T-helper 2 cell (primary cell): ENCODE data around the gene DNAJA1.

Experiments used
- DNase-seq, 5 experiments: peaks; one replicate each; pipeline versions ENCODE4 v3.0.0 to v3.0.0-alpha.2; 2012 to 2022

DNAJA1 gene

DNA sequence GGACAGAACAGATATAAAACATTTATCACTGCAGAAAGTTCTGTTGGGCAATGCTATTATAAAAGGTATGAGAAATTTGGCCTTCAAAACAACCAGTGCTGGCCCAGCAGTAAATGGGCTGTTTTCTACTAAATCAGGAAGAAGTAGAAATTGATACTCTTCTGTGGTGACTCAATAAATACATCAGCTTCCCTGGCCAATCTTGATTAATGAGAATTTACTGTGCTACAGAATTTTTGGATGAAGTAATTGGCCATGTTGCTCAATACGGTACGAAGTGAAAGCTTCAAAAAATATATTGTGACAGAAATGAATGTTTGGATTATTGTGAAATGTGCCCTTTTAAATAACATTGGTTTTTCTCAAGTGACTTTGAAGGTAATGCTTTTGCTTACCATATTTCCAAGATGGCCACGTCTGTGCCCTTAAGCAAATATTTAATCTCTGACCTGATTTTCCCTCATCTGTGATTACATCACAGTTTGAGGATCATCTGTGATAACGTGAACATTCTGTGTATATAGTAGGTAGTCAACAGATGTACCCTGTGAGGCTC, 4.2 kb downstream of the DNAJA1 start:
- no peak for DNase-seq

DNA sequence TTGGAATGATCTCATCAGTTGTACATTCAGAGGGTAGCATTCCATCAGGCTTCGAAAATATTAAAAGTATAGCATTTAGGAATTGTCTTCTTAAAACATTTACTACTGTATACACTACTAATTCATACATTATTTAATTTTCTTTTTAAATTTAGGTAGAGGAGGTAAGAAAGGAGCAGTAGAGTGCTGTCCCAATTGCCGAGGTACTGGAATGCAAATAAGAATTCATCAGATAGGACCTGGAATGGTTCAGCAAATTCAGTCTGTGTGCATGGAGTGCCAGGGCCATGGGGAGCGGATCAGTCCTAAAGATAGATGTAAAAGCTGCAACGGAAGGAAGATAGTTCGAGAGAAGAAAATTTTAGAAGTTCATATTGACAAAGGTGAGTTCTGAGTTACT, 5.2 kb downstream of the DNAJA1 start:
- DNase-seq = no peak

DNA sequence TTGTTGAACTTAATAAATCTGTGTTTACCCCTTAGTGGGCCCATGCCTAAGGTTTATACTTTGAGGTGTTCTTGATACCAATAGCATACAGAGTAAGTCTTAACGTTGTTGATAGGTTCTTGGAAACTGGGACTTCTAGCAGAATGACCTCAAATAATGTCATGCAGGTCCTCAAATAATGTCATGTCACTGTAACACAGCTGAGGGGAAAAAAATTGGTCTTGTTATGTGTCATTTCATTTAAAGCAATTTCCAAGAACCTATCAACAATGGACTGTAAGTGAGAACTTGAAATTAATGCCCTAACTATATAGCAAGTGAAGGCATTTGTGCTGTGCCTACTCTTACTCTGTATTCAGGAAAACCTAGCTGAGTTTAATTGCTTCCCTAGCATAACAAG, 7.2 kb downstream of the DNAJA1 start:
- no peak for DNase-seq

DNA sequence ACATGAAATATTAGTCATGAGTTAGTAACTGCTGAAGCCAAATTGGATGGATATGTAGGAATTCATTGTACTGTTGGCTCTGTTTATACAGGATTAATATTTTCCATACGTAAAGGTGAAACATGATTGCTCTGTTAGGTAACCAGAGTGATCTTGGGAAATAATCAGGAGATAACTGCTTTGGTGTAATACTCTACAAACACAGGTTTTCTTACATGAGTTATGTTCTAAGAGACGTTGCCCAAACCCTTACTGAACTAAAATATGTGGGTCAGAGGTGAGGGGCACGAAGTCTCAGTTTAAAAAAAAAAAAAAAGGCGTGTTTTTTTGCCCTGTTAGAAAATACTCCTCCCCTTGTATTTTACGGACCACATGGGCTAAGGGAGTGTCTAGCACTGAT, 7.8 kb downstream of the DNAJA1 start:
- no peak for DNase-seq

DNA sequence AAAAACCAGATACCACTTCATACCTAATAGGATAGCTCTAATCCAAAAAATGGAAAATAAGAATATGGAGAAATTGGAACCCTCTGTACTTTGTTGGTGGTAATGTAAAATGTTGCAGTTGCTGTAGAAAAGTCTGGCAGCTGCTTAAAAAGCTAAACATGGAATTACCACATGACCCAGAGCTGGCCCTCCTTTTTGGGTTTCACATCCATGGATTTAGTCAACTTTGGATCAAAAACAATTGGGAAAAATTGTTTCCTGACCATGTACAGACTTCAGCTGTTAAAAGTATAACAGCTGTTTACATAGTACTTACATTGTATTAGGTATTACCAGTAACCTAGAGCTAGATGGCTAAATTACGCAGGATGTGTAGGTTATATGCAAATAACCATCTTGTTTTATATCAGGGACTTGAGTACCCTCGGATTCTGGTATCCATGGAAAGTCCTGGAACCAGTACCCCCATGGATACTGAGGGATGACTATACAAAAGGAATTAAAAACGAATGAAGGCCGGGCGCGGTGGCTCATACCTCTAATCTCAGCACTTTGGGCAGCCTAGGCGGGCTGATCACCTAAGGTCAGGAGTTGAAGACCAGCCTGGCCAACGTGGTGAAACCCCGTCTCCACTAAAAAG, 15.8 kb downstream of the DNAJA1 start:
- DNase-seq = no peak

DNA sequence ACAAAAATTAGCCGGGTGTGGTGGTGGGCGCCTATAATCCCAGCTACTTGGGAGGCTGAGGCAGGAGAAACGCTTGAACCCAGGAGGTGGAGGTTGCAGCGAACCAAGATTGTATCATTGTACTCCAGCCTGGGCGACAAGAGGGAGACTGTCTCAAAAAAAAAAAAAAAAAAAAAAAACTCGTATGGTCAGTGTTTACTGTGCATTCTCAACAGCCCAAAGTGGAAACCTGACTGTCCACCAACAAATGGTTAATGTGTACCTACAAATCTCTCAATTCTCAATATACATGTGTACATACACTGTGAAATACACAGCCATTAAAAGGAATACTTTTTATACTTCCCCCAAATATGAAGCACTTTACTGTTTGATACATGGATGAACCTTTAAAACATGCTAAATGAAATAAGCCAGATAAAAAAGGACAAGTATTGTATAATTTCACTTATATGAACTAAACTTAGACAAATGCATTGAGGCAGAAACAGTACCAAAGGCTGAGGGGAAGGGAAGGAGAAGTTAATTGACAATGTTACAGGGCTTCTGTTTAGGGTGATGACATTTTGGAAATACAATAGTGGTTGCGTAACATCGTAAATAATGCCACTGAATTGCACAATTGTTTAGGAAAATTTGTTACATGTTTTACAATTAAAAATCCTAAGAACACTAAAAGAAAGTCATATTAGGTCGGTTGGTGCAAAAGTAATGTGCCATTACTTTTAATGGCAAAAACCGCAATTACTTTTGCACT, 16.5 kb downstream of the DNAJA1 start:
- DNase-seq = no peak

DNA sequence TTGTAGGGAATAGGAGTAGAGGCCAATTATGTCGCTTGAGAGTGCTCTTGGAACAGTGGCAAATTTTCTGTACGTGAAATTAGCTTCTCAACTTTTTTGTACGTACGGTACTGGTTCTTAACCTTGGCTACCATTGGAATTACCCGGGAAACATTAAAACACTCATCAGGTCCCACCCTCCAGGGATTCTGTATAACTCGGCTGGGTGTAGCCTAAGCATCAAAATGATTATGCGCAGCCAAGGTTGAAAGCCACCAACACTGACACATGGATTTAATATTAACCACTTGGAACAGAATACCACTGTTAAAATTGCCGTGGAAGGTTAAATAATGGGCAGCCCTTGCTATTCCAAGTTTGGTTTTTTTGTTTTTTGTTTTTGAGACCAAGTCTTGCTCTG, 17.4 kb downstream of the DNAJA1 start:
- DNase-seq = no peak

DNA sequence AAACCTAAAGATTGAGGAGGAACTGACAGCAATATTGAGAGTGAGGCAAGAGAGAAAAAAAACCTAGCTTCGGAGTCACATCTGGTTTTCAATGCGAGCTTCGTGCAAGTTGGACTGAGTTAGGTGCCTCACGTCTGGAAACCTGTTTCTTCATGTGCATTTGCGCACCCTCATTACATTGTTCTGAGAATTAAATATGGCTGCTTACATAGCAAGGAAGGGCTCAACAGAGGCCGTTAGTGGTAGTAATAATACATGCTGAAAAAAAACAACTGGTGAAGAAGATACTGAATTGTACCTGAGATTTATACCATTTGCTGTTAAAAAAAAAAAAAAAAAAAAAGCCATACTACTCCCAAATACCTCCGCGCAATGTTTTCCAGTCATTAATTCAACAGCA, 18.6 kb downstream of the DNAJA1 start:
- DNase-seq = no peak

DNA sequence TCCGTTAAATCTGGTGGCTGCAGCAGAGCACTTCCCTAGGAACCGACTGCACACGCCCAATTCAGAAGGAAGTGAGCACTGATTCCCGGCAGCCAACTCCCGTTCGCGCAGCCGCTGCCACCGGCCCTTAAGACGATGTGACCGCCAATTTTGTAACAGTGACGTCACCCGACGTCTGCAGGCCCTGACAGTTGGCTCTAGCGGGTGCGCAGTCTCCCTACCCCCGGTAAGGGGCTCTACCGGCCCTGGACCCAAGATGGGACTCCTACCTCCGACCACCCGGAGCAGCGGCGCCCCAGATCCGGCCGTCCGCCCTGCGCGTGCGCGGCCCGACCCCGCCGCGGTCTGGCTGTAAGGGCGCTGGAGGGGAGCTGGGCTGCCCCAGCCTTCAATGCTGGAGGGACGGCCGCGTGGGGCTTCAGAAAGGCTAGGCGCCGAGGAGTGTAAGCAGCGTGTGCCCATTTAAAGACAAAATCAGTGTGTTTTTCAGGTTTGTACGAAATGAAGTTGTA, 19.1 kb downstream of the DNAJA1 start:
- peak; percentile 21 to 87 (median 57) for DNase-seq

DNA sequence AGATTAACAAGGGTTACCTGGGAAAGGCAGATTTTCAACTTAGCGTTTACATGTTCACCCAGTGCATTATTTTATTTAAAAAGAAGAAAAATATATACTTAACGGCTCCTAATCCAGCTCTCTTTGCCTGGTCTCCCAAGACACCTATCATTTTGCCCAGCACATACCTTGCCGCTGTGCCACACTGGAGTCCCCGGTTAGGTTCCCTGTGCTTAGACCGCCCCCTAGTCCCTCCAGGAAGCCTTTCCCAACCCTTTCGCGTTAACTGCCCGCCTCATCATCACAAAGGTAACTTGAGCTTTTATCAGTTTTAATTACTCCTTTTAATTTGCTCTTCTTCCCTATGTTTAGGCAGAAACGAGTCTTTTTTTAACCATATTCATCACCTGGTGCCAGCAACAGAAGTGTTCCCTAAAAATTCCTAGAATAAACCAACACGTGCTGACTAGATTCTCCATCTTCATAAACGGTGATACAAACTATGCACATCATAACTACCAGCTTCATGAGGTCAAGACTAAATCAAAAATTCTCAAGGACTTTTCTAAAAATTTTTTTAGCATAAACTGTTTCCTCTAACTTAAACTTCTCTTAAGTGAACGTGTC, 19.7 kb downstream of the DNAJA1 start:
- no peak for DNase-seq

DNA sequence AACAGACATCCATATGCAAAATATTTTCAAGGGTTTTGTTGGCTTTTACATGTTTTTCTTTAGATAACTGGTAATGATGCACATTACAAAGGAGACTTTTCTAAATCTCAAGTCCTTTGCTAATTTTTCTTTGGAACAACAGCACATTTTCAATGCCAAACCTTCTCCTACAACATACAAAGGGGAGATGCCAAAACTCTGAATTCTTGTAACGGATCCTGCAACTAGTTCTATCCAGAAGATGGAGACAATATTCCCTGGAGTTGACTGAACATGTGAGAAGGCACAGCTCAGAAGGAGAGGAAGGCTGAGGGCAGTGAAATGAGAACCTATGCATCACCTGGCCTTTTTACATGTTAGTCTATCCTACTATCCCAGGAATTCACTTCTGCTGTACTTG, 21.0 kb downstream of the DNAJA1 start:
- DNase-seq = no peak

DNA sequence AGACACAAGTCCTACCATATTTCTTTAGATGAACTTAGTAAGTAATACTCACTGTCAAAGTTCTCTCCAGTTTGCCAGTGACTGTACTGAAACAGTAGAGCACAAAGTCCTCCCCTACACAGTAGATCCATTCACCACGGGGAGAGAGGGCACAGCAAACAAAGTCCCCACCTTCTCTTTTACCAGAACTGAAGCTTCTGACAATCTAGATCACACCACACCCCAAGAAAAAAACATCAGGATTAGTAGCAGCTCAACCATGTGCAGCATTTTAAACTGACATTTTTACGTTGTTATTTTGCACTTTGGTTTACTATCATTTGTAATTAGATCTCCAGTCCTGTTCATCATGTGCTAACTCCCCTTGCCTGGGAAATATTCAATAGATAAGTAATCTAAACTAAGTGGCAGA, 23.0 kb downstream of the DNAJA1 start:
- no peak for DNase-seq

DNA sequence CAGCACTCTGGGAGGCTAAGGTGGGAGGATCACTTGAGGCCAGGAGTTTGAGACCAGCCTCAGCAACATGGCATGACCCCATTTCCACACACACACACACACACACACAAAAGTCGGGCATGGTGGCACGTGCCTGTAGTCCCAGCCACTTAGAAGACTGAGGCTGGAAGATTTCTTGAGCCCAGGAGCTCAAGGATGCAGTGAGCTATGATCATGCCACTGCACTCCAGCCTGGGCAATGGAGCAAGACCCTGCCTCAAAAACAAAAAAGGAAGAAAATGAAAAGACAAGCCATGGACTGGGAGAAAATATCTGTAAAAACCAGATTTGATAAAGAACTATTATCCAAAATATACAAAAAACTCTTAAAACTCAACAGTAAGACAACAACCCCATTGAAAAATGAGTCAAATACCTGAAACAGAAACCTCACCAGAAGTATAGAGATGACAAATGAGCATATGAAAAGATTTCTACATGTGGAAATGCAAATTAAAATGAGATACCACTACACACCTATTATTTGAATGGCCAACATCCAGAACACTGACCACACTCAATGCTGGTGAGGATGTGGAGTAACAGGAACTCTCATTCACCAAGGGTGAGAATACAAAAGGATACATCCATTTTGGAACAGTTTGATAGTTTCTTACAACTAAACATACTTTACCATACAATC, 24.7 kb downstream of the DNAJA1 start:
- DNase-seq = peak in 1 of 5 experiments; percentile 15

DNA sequence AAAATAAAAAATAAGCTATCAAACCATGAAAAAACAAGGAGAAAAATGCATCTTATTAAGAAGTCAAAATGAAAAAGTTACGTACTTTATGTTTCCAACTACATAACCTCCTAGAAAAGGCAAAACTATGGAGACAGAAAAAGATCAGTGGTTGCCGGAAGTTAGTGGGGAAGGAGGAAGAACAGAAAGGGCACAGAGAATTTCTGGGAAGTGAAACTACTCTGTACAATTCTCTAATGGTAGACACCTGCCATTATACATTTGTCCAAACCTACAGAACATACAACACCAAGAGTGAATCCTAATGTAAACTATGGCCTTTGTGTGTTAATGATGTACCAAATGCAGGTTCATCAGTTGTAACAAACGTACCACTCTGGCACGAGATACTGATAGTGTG, 26.1 kb downstream of the DNAJA1 start:
- no peak for DNase-seq

DNA sequence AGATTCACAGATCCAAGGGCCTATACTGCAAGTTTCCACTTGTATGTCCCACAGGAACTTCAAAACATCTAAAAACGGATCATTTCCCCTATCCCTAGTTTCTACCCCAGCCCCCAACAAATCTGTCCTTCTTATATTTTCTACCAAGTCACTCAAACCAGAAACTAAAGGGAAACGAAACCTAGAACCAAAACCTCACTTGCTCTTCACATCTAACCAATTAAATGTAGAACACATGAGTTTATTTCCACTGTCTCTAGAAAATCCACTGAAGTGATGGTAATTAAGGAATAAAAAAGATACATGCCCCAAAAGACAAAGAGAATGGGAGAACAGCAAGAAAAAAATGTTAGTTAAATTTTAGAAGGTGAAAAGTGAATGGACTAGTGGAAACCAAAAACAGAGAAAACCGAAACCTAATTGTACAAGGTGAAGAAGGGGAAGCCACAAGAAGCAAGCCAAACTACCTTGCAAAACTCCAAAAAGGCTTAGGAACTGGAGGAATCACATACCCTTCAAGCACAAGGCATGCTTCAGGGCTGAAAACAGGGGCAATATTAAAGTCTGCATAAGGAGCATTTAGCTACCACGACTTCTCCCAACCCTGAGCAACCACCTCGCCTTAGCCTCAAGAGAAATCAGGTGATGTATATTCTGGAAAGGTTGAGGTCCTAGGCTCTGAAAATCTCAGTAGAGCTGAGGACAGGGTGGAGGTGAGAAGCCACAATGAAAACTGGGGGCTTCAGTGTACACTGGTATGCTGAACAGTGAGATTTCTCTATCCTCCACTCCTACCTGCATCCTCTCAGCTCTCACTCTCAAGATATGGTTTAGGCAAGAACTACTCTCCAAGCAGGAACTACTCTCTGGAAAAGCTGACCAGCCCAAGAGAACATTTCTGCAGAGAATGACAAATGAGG, 40.3 kb downstream of the DNAJA1 start:
- DNase-seq = no peak

DNA sequence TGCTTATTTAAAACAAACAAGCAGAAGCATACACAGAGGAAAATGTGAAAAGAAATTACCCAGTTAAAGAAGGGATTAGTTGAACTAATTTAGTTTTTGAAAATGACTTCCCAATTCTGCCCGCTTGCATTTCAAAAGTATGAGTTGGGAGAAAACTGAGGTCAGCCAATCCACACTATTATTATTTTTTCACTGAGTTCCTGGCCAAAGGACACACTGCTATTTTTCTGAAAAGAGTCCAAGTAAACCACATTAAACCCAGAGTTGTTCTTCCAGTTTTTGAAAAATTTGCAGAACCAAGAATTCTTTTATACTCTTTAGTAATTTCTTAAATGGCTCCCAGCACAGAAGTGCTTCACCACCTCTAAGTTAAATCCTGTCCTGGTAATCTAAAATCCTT, 43.9 kb downstream of the DNAJA1 start:
- DNase-seq = no peak

DNA sequence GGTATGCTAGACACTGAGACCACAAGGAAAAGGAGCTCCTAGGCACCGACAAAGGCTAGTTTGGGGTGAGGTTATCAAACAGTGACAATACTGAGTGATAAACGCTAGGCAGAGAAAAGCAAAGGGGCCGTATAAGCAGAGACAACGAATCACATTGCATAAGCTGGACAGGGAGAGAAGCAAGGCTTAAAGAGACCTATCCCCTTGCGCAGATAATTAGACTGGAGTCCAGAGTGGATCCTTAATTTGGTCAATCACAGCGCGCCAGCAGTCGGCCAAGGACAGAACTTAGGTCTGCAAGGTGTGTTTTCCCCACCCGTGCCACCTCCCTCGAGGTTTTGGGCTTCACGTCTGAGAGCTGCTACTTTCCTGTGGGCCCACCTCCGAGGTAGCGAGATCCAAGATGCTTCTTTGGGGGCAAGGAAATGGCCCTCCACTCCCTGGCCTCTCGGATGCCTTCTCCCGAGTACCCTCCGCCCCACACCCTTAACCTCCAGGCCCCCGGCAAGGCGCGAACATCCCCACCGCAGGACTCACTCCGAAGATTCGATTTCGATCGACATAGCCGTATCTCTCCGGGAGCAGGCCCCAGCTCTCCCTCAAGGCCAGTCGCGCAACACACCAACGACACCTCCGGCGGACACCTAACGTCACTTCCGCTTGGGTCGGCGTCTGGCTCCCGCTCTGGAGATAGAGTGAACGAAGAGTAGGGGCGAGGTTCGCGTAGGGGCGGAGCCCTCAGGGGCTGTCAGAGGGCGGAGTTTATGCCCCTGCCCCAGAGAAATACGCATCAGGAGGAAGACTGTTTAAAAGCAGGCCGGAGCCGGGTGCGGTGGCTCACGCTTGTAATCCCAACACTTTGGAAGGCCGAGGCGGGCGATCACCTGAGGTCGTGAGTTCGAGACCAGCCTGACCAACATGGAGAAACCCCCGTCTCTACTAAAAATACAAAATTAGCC, 51.3 kb downstream of the DNAJA1 start, which contains the start of gene SMU1:
Gene SMU1 (minus strand): TSS at position 629 of the 959 bp plus-strand sequence. CDS start 66 bp downstream, at position 563.
- peak; percentile 83 to 99 (median 93) for DNase-seq

DNA sequence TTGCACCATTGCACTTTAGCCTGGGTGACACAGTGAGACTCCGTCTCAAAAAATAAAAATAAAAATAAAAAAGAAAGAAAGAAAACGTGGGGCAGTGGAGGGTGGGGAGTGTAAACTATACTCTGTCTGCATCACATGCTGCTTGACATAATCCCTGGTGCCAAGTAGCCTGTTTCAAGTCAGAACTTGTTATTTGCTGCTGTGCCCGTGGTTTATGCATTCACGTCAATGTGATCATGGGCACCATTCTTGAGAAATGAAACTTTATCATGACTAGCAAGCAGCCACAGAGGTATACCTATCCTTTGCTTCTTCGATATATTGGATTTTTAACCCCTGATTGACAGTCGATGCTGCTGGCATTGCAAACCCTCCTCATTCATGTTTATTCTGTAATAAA, 55.5 kb downstream of the DNAJA1 start:
- peak in 1 of 5 experiments; percentile 92 for DNase-seq

DNA sequence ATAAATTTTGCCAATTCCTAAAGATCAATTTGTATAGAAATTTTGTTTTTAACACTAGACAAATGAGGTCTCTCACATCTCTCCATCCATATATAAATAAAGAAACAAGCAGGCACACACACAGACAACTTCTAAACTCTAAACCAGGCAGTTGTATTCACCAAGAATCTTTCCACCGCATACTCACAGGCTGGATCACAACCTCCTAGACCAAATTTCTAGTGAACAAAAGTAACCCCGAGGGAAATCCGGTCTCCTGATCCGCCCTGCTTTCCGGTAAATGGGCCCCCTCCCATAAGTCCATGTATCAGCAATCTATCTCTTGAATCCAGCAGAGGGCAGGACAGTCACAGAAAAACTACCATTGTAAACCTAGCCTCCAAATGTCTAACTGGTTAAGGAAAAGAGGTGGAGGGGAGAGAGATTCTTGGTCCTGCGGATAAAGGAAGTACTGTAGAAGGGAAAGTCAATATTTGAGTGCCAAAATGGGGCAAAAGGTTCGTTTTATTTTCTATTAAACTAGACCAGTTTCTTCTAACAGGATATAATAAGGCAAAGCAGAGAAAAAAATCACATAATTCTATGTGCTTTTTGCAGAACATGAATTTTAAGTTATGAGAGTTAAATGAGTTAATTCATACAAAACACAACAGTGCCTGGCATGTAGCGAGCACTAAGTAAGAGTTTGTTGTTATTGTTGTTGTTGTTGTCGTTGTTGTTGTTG, 56.2 kb downstream of the DNAJA1 start:
- DNase-seq = peak in 4 of 5 experiments; percentile 26 to 95 (median 54)

DNA sequence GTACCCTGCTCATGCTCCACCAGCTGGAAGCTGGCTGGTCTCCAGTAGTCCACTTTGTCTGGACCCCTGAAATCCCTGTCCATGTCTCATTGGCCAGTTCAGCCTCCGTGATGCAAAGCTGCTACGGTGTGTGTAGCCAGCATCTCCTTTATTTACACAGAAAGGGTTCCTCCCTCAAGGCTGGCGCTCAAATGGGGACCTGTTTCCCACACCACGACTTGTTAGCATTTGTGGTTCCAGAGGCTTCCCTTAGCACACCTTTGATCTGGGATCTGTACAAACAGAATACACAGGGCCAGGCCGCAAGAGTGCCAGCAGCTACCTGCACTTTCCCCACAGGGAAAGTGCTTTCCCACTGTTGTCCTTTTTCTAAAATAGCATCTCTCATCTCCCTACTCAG, 57.1 kb downstream of the DNAJA1 start:
- peak in 2 of 5 experiments; percentile 10 to 16 for DNase-seq
